Prostate gland (tissue), 2 donors: ENCODE data around the gene PFDN5.

Experiments
- CTCF ChIP-seq, 4 experiments: fragments of 200-600 bp in 2 of 4; fragments of 450-650 bp in 2 of 4; sonication (generic) in 2 of 4; IDR thresholded peaks; 1 replicate in 3 of 4; 2 replicates in 1 of 4; pipeline ENCODE4 v1.5.1; 2016 to 2019; ENCODE audit warnings: antibody characterized with exemption in 4 of 4, mild to moderate bottlenecking in 2 of 4, moderate library complexity in 2 of 4
- POLR2A ChIP-seq: fragments of 450-650 bp; IDR thresholded peaks from one replicate; pipeline ENCODE4 v1.6.1; 2016; ENCODE audit warnings: antibody characterized with exemption, mild to moderate bottlenecking
- POLR2AphosphoS5 ChIP-seq: sonication (generic); formaldehyde crosslinking; IDR thresholded peaks from one replicate; pipeline ENCODE4 v1.6.1; 2017; ENCODE audit warnings: antibody characterized with exemption

- TF ChIP-seq CTCF (IDR thresholded peaks at IDR 0.05) (peak in 2 of 4 experiments; percentile 48 to 53), POLR2AphosphoS5 (peak; percentile 96), POLR2A (peak; percentile 74)
These were observed at the start of gene PFDN5 for GRCh38 chr12:53295070-53295890.
